Right atrium auricular region (tissue), 2 donors: ENCODE measurements around the gene CD44. TPM values are rescaled to one million over a fixed set of nuclear protein-coding genes. Genes with fewer than 3 reads are reported as not detected.

Experiments used
- DNase-seq: peaks from one replicate; pipeline ENCODE4 v3.0.0-alpha.2; 2019; ENCODE audit warnings: low spot score
- H3K27ac ChIP-seq, 2 donors: fragments of 200-600 bp; sonication (generic); 1 replicate in 1 of 2; 2 replicates in 1 of 2; pipeline ENCODE4 v1.5.1; 2016 to 2019
- H3K27me3 ChIP-seq, 2 donors: fragments of 200-600 bp; sonication (generic); one replicate each; pipeline versions ENCODE4 v1.5.1 to v1.6.0; 2017 to 2019
- H3K36me3 ChIP-seq: fragments of 200-600 bp; sonication (generic); one replicate; pipeline ENCODE4 v1.5.1; 2016
- H3K4me1 ChIP-seq, 2 donors: fragments of 200-600 bp; sonication (generic); one replicate each; pipeline versions ENCODE4 v1.5.1 to v1.6.0; 2017 to 2019
- H3K4me3 ChIP-seq, 2 donors: fragments of 200-600 bp; sonication (generic); 1 replicate in 1 of 2; 2 replicates in 1 of 2; pipeline ENCODE4 v1.5.1; 2017 to 2019; ENCODE audit warnings: mild to moderate bottlenecking in 1 of 2, moderate library complexity in 1 of 2
- H3K9me3 ChIP-seq, 2 donors: fragments of 200-600 bp; sonication (generic); one replicate each; pipeline ENCODE4 v1.5.1; 2019
- total RNA-seq, 2 donors: library from RNA; depleted of rRNA; stranded (reverse); fragments of >200 nt; gene quantifications; one replicate each; pipeline ENCODE4 v1.1.0, GENCODE V29; 2016
- TF ChIP-seq, protein P1 (sequence below), 2 donors: fragments of 200-600 bp; sonication (generic); IDR thresholded peaks; one replicate each; pipeline ENCODE4 v1.5.1; 2019; ENCODE audit warnings: antibody characterized with exemption in 2 of 2

Gene CD44
- total RNA-seq, 2 donors from 2014 or later: 26.8 to 37.3 TPM

DNA sequence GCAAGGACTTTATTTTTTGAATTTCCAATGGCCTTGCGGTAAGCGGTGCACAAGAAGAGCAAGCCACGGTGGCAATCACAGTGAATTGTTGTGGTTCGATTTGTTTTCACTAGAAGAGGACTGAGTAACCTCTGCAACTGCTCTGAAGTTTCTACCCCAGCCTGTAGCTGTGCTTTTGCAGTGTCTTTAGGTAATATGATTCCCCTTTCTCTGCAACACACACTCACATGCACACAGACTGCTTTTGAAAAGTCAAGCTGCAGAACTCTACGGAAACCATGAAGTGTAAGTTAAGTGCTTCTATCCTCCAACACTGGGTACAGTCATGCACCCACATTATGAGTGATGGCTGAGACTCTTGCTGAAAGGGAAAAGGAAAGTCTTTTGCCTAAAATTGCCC, 38.4 kb downstream of the CD44 start:
- no peaks in the 10 kb centered on the region for H3K9me3 ChIP-seq
- no peak for DNase-seq
- no peaks in the 10 kb centered on the region for H3K27me3 ChIP-seq
- TF ChIP-seq, protein P1, sequence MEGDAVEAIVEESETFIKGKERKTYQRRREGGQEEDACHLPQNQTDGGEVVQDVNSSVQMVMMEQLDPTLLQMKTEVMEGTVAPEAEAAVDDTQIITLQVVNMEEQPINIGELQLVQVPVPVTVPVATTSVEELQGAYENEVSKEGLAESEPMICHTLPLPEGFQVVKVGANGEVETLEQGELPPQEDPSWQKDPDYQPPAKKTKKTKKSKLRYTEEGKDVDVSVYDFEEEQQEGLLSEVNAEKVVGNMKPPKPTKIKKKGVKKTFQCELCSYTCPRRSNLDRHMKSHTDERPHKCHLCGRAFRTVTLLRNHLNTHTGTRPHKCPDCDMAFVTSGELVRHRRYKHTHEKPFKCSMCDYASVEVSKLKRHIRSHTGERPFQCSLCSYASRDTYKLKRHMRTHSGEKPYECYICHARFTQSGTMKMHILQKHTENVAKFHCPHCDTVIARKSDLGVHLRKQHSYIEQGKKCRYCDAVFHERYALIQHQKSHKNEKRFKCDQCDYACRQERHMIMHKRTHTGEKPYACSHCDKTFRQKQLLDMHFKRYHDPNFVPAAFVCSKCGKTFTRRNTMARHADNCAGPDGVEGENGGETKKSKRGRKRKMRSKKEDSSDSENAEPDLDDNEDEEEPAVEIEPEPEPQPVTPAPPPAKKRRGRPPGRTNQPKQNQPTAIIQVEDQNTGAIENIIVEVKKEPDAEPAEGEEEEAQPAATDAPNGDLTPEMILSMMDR (IDR thresholded peaks at IDR 0.05): no peak
- no peak overlapping the region for H3K27ac ChIP-seq
- H3K4me3 ChIP-seq: no peak overlapping the region
- peaks cover 0 to 28% of the 10 kb centered on the region in 2 donors for H3K4me1 ChIP-seq
- H3K36me3 ChIP-seq: peaks cover 22% of the 10 kb centered on the region

GRCh38 chr11:35178067-35178805, 39.3 kb downstream of the CD44 start:
- DNase-seq: no peak
- Histone ChIP-seq H3K36me3 (peaks cover 22% of the 10 kb centered on the region), H3K9me3 (no peaks in the 10 kb centered on the region), H3K4me3 (no peak overlapping the region), H3K4me1 (peaks cover 0 to 24% of the 10 kb centered on the region in 2 donors), H3K27ac (no peak overlapping the region), H3K27me3 (no peaks in the 10 kb centered on the region)
- TF ChIP-seq, protein P1 (IDR thresholded peaks at IDR 0.05): no peak

GRCh38 chr11:35178873-35179272, 39.9 kb downstream of the CD44 start:
- Histone ChIP-seq H3K27ac (no peak overlapping the region), H3K9me3 (no peaks in the 10 kb centered on the region), H3K4me1 (peaks cover 0 to 17% of the 10 kb centered on the region in 2 donors), H3K27me3 (no peaks in the 10 kb centered on the region), H3K4me3 (no peak overlapping the region), H3K36me3 (peaks cover 22% of the 10 kb centered on the region)
- TF ChIP-seq, protein P1 (IDR thresholded peaks at IDR 0.05): no peak
- DNase-seq: no peak

DNA sequence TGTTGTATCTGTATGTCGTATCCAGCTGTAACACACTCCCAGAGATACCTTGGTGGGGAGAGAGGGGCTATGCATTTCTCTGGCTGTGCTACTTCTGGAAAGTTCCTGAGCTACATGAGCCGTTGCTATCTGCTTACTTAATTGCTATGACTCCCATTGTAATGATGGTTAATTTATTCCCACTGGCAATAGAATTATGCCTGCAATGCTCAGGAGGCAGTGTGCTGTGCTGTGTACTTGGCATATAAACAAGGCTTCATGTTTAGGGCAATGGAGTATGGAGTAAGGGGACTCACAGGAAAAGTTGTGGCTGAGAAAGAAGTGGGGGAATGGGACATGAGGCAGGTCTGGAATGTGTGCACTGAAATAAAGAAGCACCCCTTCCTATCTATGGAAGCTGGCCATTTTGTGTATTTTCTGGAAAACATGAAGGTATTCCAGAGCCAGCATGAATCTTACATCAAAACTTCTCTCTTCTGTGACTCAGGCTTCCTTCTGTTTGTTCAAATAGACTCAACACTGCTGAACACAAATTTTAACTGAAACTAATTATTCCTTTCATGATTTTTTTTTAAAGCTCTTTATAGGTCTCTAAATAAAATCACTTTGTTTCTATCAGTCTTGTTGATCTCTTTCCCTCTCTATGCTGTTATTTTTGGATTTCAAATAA, 40.6 kb downstream of the CD44 start:
- Histone ChIP-seq H3K9me3 (no peaks in the 10 kb centered on the region), H3K4me1 (peaks cover 0 to 12% of the 10 kb centered on the region in 2 donors), H3K4me3 (no peak overlapping the region), H3K27me3 (no peaks in the 10 kb centered on the region), H3K27ac (no peak overlapping the region), H3K36me3 (peaks cover 22% of the 10 kb centered on the region)
- TF ChIP-seq, protein P1 (IDR thresholded peaks at IDR 0.05): no peak
- no peak for DNase-seq

DNA sequence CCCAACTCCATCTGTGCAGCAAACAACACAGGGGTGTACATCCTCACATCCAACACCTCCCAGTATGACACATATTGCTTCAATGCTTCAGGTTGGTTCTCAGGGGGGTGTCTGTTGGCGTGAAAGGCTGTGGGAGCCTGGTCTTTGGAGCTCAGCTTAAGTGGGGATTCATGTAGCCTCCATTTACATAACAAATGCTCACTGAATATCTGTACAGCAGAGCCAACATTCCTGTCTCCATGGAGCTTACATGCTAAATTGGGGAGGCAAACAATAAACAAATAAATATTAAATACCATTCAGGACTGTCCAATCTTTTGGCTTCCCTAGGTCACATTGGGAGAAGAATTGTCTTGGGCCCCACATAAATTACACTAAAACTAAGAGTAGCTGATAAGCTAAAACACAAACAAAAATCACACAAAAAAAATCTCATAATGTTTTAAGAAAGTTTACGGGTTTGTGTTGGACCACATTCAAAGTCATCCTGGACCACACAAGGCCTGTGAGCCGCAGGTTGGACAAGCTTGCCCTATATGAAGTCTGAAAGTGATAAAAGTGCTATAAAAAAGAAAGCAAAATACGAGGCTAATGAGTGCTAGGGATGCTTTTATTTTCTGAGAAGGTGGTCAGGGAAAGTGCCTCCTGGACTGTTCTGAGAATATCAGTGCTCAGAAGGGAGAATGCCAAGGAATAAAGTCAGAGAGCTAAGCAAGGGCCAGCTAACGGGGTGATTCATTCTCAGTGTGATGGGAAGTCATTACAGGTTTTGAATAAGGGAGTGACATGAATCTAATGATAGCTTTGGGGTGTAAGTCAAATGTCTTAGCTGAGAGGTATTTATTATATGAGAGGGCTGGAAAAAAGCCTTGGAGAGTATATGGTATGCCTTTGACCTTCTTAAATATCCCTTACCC, 41.6 kb downstream of the CD44 start:
- no peak for DNase-seq
- Histone ChIP-seq H3K36me3 (peaks cover 22% of the 10 kb centered on the region), H3K4me3 (no peak overlapping the region), H3K4me1 (peaks cover 0 to 7% of the 10 kb centered on the region in 2 donors), H3K9me3 (no peaks in the 10 kb centered on the region), H3K27ac (no peak overlapping the region), H3K27me3 (no peaks in the 10 kb centered on the region)
- TF ChIP-seq, protein P1 (IDR thresholded peaks at IDR 0.05): no peak
